ENCODE measurements around the gene ERAL1.
"Not testable (repeated sequence)": the region's sequence is repeated elsewhere in the genome, so short reads cannot be mapped to it uniquely, and the experiment has no call there.

ERAL1 gene

GRCh38 chr17:28854457-28855335 is at the start of gene ERAL1:
TSS of gene ERAL1 (plus strand) at chr17:28855016. CDS start at chr17:28855035, 19 bp downstream.
- DNase-seq, result peak; percentile 94

GRCh38 chr17:28807925-28808634 is 46.7 kb upstream of the ERAL1 start:
- peak; percentile 44 for DNase-seq

GRCh38 chr17:28810437-28810836 is 44.4 kb upstream of the ERAL1 start:
- DNase-seq, result no peak

- no peak for DNase-seq
Observed at GRCh38 chr17:28811651-28812090, 43.1 kb upstream of the ERAL1 start.

- DNase-seq, result peak; percentile 98
Observed at GRCh38 chr17:28812091-28812747, 42.6 kb upstream of the ERAL1 start.

- DNase-seq, result no peak
Observed at GRCh38 chr17:28812748-28813377, 42.0 kb upstream of the ERAL1 start.

- DNase-seq, result no peak
Observed at GRCh38 chr17:28816540-28816939, 38.3 kb upstream of the ERAL1 start.

GRCh38 chr17:28818819-28819221 is 36.0 kb upstream of the ERAL1 start:
- DNase-seq, result no peak

- no peak for DNase-seq
Observed at GRCh38 chr17:28819582-28819981, 35.2 kb upstream of the ERAL1 start.

GRCh38 chr17:28827672-28828071 is 27.1 kb upstream of the ERAL1 start:
- no peak for DNase-seq

GRCh38 chr17:28828294-28829040 is 26.3 kb upstream of the ERAL1 start:
- no peak for DNase-seq

- no peak for DNase-seq
Observed at GRCh38 chr17:28834420-28834819, 20.4 kb upstream of the ERAL1 start.

- DNase-seq, result not testable (repeated sequence)
Observed at GRCh38 chr17:28836541-28836940, 18.3 kb upstream of the ERAL1 start.

GRCh38 chr17:28839221-28839620 is 15.6 kb upstream of the ERAL1 start:
- no peak for DNase-seq

- DNase-seq, result no peak
Observed at GRCh38 chr17:28841901-28842281, 12.9 kb upstream of the ERAL1 start.

- DNase-seq, result peak; percentile 95
Observed at GRCh38 chr17:28842282-28843012, 12.4 kb upstream of the ERAL1 start, which contains the start of gene FAM222B. TSS of gene FAM222B (minus strand) at chr17:28842790. CDS start at chr17:28766667, 76,123 bp downstream.

- DNase-seq, result no peak
Observed at GRCh38 chr17:28843816-28844148, 11.0 kb upstream of the ERAL1 start.

- no peak for DNase-seq
Observed at GRCh38 chr17:28846231-28846630, 8.6 kb upstream of the ERAL1 start.

GRCh38 chr17:28846699-28847098 is 8.1 kb upstream of the ERAL1 start:
- DNase-seq, result not testable (repeated sequence)

- not testable (repeated sequence) for DNase-seq
Observed at GRCh38 chr17:28848667-28849066, 6.1 kb upstream of the ERAL1 start.

- no peak for DNase-seq
Observed at GRCh38 chr17:28849281-28849680, 5.5 kb upstream of the ERAL1 start.
